Measurements from ENCODE around the gene GPR42.

GPR42 gene

DNA sequence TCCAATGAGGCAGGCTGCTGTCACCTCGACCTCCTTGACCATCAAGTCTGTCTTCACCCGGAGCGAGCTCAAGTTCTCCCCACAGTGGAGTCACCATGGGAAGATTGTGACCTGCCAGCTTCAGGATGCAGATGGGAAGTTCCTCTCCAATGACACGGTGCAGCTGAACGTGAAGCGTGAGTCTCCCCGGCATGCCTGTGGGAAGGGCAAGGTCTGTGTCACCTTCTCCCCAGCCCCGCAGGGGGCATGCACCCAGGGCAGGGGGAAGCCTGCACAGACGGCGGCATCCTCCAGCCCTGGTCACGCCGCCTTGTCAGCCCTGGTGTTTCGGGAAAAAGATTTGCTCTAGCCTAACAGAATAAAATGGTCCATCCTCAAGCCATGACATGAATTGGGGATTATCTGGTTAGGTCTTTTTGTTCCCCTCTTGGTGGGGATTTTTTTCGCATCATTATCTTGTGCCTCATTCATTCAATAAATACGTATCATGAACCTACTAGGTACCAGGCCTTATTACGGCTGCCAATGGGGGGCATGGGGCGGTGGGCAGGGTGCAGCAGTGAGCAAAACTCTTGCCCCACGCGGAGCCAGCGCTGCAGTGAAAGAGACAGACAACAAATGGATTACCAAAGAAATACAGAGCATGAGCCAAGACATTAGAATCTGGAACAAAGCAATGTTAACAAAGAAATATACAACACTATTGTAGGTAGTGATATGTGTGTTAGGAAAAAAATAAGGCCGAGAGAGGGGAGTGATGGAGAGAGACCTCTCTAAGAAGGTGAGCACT, 34.5 kb upstream of the GPR42 start:
- Histone ChIP-seq H3K9me3 (ENCODE audit: control insufficient read depth in 1 of 2, low read length in 2 of 2) (no peaks in the 10 kb centered on the region), H3K4me3 (ENCODE audit: low read depth in 1 of 2, low read length in 2 of 2) (no peak overlapping the region), H3K27ac (ENCODE audit: low read depth, low read length) (no peak overlapping the region), H3K27me3 (ENCODE audit: control insufficient read depth in 1 of 2, insufficient read depth in 2 of 2, low read length in 2 of 2) (peaks cover 0 to 7% of the 10 kb centered on the region in 2 donors), H3K4me1 (ENCODE audit: control insufficient read depth in 1 of 2, insufficient read depth in 2 of 2, low read length in 2 of 2) (no peaks in the 10 kb centered on the region), H3K9ac (ENCODE audit: low read depth in 1 of 2, low read length in 2 of 2) (no peak overlapping the region), H3K36me3 (ENCODE audit: control insufficient read depth in 1 of 2, insufficient read depth in 2 of 2, low read length in 2 of 2) (no peaks in the 10 kb centered on the region)

DNA sequence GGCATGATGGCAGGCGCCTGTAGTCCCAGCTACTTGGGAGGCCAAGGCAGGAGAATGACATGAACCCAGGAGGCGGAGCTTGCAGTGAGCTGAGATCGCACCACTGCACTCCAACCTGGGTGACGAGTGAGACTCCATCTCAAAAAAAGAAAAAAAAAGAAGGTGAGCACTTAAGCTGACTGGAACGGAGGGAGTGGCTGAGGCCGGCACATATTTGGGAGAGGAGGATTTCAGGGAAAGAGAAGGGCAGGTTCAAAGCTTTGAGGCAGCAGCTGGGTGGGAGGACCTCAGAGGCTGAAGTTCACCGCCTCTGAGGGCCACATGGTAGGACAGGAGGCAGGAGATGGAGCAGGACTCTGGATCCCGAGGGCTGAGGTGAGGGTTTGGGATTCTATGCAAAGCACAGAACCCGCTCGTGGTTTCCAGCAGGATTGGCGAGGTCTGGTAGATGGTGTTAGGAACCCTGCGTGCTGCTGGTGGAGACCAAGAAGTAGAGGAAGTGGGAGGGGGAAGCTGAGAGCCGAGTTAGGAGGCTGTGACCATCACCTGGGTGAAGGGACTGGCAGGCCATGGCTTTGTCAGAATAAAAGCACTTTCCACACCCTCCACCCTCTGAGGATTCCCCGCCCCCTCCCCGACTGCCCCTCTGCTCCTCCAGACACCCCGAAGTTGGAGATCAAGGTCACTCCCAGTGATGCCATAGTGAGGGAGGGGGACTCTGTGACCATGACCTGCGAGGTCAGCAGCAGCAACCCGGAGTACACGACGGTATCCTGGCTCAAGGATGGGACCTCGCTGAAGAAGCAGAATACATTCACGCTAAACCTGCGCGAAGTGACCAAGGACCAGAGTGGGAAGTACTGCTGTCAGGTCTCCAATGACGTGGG, 33.5 kb upstream of the GPR42 start:
- no peak overlapping the region for H3K27ac ChIP-seq (ENCODE audit: low read depth, low read length)
- peaks cover 0 to 4% of the 10 kb centered on the region in 2 donors for H3K27me3 ChIP-seq (ENCODE audit: control insufficient read depth in 1 of 2, insufficient read depth in 2 of 2, low read length in 2 of 2)
- no peak overlapping the region for H3K4me3 ChIP-seq (ENCODE audit: low read depth in 1 of 2, low read length in 2 of 2)
- H3K36me3 ChIP-seq (ENCODE audit: control insufficient read depth in 1 of 2, insufficient read depth in 2 of 2, low read length in 2 of 2), result no peaks in the 10 kb centered on the region
- no peak overlapping the region for H3K9ac ChIP-seq (ENCODE audit: low read depth in 1 of 2, low read length in 2 of 2)
- no peaks in the 10 kb centered on the region for H3K9me3 ChIP-seq (ENCODE audit: control insufficient read depth in 1 of 2, low read length in 2 of 2)
- no peaks in the 10 kb centered on the region for H3K4me1 ChIP-seq (ENCODE audit: control insufficient read depth in 1 of 2, insufficient read depth in 2 of 2, low read length in 2 of 2)

DNA sequence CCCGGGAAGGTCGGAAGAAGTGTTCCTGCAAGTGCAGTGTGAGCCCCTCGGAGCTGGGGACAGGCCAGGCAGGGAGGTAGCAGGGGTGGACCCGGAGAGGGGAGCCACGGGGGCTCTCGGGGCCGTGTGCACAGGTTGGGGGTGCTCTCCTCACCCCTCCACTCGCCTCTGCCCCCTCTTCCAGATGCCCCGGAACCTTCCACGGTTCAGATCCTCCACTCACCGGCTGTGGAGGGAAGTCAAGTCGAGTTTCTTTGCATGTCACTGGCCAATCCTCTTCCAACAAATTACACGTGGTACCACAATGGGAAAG, 32.9 kb upstream of the GPR42 start:
- Histone ChIP-seq H3K9me3 (ENCODE audit: control insufficient read depth in 1 of 2, low read length in 2 of 2) (no peaks in the 10 kb centered on the region), H3K9ac (ENCODE audit: low read depth in 1 of 2, low read length in 2 of 2) (no peak overlapping the region), H3K27me3 (ENCODE audit: control insufficient read depth in 1 of 2, insufficient read depth in 2 of 2, low read length in 2 of 2) (peaks cover 0 to under 1% of the 10 kb centered on the region in 2 donors), H3K27ac (ENCODE audit: low read depth, low read length) (no peak overlapping the region), H3K36me3 (ENCODE audit: control insufficient read depth in 1 of 2, insufficient read depth in 2 of 2, low read length in 2 of 2) (no peaks in the 10 kb centered on the region), H3K4me1 (ENCODE audit: control insufficient read depth in 1 of 2, insufficient read depth in 2 of 2, low read length in 2 of 2) (no peaks in the 10 kb centered on the region), H3K4me3 (ENCODE audit: low read depth in 1 of 2, low read length in 2 of 2) (no peak overlapping the region)

DNA sequence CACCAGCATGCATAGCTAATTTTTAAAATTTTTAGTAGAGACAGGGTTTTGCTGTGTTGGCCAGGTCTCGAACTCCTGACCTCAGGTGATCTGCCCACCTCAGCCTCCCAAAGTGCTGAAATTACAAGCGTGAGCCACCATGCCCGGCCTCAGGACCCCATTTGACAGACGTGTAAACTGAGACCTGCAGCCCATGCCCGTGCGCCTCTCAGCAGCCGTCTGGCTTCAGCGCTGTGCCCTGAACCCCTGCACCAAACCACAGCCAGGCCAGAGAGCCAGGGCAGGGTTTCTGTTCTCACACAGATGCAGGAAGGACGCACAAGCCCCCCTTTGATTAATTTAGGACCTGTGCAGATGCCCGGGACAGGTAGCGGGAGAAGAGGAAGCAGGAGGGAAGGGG, 30.4 kb upstream of the GPR42 start:
- no peaks in the 10 kb centered on the region for H3K36me3 ChIP-seq (ENCODE audit: control insufficient read depth in 1 of 2, insufficient read depth in 2 of 2, low read length in 2 of 2)
- H3K4me3 ChIP-seq (ENCODE audit: low read depth in 1 of 2, low read length in 2 of 2), result no peak overlapping the region
- H3K27ac ChIP-seq (ENCODE audit: low read depth, low read length), result no peak overlapping the region
- H3K9ac ChIP-seq (ENCODE audit: low read depth in 1 of 2, low read length in 2 of 2), result no peak overlapping the region
- H3K9me3 ChIP-seq (ENCODE audit: control insufficient read depth in 1 of 2, low read length in 2 of 2), result no peaks in the 10 kb centered on the region
- H3K27me3 ChIP-seq (ENCODE audit: control insufficient read depth in 1 of 2, insufficient read depth in 2 of 2, low read length in 2 of 2), result peaks cover 0 to 7% of the 10 kb centered on the region in 2 donors
- H3K4me1 ChIP-seq (ENCODE audit: control insufficient read depth in 1 of 2, insufficient read depth in 2 of 2, low read length in 2 of 2), result no peaks in the 10 kb centered on the region

DNA sequence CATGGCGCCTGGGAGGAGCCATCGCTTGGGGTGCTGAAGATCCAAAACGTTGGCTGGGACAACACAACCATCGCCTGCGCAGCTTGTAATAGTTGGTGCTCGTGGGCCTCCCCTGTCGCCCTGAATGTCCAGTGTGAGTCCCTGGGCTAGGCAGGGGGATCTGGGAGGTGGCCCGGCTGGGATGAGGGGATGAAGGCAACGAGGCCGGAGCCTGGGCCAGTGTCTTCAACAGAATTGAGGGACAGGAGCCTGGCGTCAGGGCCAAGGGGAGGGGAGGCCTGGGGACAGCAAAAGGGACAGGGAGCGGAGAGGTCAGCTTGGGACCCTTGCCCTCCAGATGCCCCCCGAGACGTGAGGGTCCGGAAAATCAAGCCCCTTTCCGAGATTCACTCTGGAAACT, 29.9 kb upstream of the GPR42 start:
- Histone ChIP-seq H3K36me3 (ENCODE audit: control insufficient read depth in 1 of 2, insufficient read depth in 2 of 2, low read length in 2 of 2) (no peaks in the 10 kb centered on the region), H3K9ac (ENCODE audit: low read depth in 1 of 2, low read length in 2 of 2) (no peak overlapping the region), H3K27me3 (ENCODE audit: control insufficient read depth in 1 of 2, insufficient read depth in 2 of 2, low read length in 2 of 2) (peaks cover 0 to 13% of the 10 kb centered on the region in 2 donors), H3K4me3 (ENCODE audit: low read depth in 1 of 2, low read length in 2 of 2) (no peak overlapping the region), H3K27ac (ENCODE audit: low read depth, low read length) (no peak overlapping the region), H3K4me1 (ENCODE audit: control insufficient read depth in 1 of 2, insufficient read depth in 2 of 2, low read length in 2 of 2) (peaks cover under 1% of the 10 kb centered on the region in 2 donors), H3K9me3 (ENCODE audit: control insufficient read depth in 1 of 2, low read length in 2 of 2) (no peaks in the 10 kb centered on the region)

DNA sequence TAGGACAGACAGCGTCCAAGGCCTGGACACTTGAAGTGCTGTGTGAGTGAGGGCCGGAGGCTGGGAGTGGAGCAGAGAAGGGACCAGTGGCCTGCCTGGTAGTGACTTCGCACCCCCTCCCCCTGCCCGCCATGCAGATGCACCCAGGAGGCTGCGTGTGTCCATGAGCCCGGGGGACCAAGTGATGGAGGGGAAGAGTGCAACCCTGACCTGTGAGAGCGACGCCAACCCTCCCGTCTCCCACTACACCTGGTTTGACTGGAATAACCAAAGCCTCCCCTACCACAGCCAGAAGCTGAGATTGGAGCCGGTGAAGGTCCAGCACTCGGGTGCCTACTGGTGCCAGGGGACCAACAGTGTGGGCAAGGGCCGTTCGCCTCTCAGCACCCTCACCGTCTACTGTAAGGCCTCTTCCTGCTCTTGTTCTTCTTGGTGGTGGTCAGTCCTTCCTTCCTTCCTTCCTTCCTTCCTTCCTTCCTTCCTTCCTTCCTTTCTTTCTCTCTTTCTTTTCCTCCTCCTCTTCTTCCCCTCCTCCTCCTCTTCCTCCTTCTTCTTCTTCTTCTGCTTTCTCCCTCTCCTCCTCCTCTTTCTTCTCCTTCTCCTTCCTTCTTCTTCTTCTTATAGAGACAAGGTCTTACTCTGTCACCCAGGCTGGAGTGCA, 29.2 kb upstream of the GPR42 start:
- H3K4me1 ChIP-seq (ENCODE audit: control insufficient read depth in 1 of 2, insufficient read depth in 2 of 2, low read length in 2 of 2), result peaks cover 6 to 8% of the 10 kb centered on the region in 2 donors
- no peaks in the 10 kb centered on the region for H3K9me3 ChIP-seq (ENCODE audit: control insufficient read depth in 1 of 2, low read length in 2 of 2)
- H3K4me3 ChIP-seq (ENCODE audit: low read depth in 1 of 2, low read length in 2 of 2), result no peak overlapping the region
- H3K27me3 ChIP-seq (ENCODE audit: control insufficient read depth in 1 of 2, insufficient read depth in 2 of 2, low read length in 2 of 2), result peaks cover 0 to 14% of the 10 kb centered on the region in 2 donors
- H3K36me3 ChIP-seq (ENCODE audit: control insufficient read depth in 1 of 2, insufficient read depth in 2 of 2, low read length in 2 of 2), result no peaks in the 10 kb centered on the region
- H3K9ac ChIP-seq (ENCODE audit: low read depth in 1 of 2, low read length in 2 of 2), result no peak overlapping the region
- H3K27ac ChIP-seq (ENCODE audit: low read depth, low read length), result no peak overlapping the region

DNA sequence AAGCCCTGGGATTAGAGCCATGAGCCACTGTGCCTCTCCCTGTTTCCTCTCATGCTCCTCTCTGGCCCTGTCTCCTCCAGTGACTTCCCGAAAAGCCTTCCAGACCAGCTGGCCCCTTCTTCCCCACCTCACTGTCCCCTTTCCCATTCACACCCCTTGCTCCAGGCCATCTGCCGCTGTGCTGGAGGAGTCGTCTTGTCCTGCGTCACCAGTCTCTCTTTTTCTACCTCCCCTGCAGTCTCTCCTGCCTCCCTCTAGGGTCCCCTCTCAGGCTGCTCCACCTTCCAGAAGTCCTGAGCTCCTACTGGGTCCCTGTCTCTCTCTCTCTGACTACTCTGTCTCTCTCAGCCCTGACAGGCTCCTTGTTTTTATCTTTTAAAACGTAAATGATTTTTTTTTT, 28.4 kb upstream of the GPR42 start:
- no peaks in the 10 kb centered on the region for H3K36me3 ChIP-seq (ENCODE audit: control insufficient read depth in 1 of 2, insufficient read depth in 2 of 2, low read length in 2 of 2)
- no peak overlapping the region for H3K27ac ChIP-seq (ENCODE audit: low read depth, low read length)
- no peaks in the 10 kb centered on the region for H3K9me3 ChIP-seq (ENCODE audit: control insufficient read depth in 1 of 2, low read length in 2 of 2)
- peaks cover 0 to 14% of the 10 kb centered on the region in 2 donors for H3K27me3 ChIP-seq (ENCODE audit: control insufficient read depth in 1 of 2, insufficient read depth in 2 of 2, low read length in 2 of 2)
- no peak overlapping the region for H3K4me3 ChIP-seq (ENCODE audit: low read depth in 1 of 2, low read length in 2 of 2)
- no peak overlapping the region for H3K9ac ChIP-seq (ENCODE audit: low read depth in 1 of 2, low read length in 2 of 2)
- H3K4me1 ChIP-seq (ENCODE audit: control insufficient read depth in 1 of 2, insufficient read depth in 2 of 2, low read length in 2 of 2), result peaks cover 6 to 10% of the 10 kb centered on the region in 2 donors

DNA sequence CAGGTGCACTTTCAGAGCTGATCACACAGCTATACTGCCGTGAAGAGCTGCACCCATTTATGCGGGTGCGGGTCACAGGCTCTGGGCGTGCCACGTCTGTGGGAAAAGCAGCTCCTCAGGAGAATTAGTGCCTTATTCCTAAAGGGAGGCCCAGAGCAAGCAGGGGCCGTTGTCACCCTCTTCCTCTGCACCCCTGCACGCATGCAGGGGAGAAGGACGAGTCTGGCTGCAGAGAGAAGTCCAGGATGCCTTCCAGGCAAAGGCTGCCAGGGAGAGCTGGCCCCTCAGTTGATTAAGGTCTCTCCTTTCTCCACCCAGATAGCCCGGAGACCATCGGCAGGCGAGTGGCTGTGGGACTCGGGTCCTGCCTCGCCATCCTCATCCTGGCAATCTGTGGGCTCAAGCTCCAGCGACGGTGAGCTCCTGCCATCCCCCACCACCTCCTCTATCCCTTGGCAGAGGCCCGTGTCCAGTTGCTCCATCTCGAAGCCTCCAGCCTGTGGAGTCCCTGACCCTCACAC, 26.3 kb upstream of the GPR42 start:
- no peak overlapping the region for H3K9ac ChIP-seq (ENCODE audit: low read depth in 1 of 2, low read length in 2 of 2)
- H3K9me3 ChIP-seq (ENCODE audit: control insufficient read depth in 1 of 2, low read length in 2 of 2), result no peaks in the 10 kb centered on the region
- no peak overlapping the region for H3K27ac ChIP-seq (ENCODE audit: low read depth, low read length)
- H3K4me3 ChIP-seq (ENCODE audit: low read depth in 1 of 2, low read length in 2 of 2), result no peak overlapping the region
- peaks cover 0 to 14% of the 10 kb centered on the region in 2 donors for H3K27me3 ChIP-seq (ENCODE audit: control insufficient read depth in 1 of 2, insufficient read depth in 2 of 2, low read length in 2 of 2)
- no peaks in the 10 kb centered on the region for H3K36me3 ChIP-seq (ENCODE audit: control insufficient read depth in 1 of 2, insufficient read depth in 2 of 2, low read length in 2 of 2)
- peaks cover 6 to 16% of the 10 kb centered on the region in 2 donors for H3K4me1 ChIP-seq (ENCODE audit: control insufficient read depth in 1 of 2, insufficient read depth in 2 of 2, low read length in 2 of 2)

DNA sequence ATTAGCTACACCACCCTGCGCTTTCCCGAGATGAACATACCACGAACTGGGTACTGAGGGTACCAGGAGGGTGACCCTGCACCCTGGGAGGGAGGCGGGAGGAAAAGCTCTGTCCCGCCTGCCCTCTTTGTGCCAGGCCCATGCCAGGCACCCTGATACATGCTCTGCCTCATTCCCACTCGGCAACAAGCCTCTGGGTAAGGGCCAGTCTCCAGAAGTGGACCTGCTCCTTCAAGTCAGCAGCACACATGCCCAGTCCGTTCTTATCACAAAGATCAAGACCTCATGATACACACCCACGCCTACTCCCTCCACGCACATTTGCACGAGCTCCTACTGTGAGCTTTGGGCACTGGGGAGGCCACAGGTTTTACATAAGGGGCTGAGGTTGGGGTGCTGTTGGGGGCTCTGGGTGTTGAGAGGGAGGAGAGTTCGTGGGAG, 25.2 kb upstream of the GPR42 start:
- H3K36me3 ChIP-seq (ENCODE audit: control insufficient read depth in 1 of 2, insufficient read depth in 2 of 2, low read length in 2 of 2), result no peaks in the 10 kb centered on the region
- H3K9ac ChIP-seq (ENCODE audit: low read depth in 1 of 2, low read length in 2 of 2), result no peak overlapping the region
- H3K27ac ChIP-seq (ENCODE audit: low read depth, low read length), result no peak overlapping the region
- peaks cover 0 to 14% of the 10 kb centered on the region in 2 donors for H3K27me3 ChIP-seq (ENCODE audit: control insufficient read depth in 1 of 2, insufficient read depth in 2 of 2, low read length in 2 of 2)
- no peaks in the 10 kb centered on the region for H3K9me3 ChIP-seq (ENCODE audit: control insufficient read depth in 1 of 2, low read length in 2 of 2)
- no peak overlapping the region for H3K4me3 ChIP-seq (ENCODE audit: low read depth in 1 of 2, low read length in 2 of 2)
- peaks cover 6 to 16% of the 10 kb centered on the region in 2 donors for H3K4me1 ChIP-seq (ENCODE audit: control insufficient read depth in 1 of 2, insufficient read depth in 2 of 2, low read length in 2 of 2)
